Stimulated activated CD8-positive, alpha-beta memory T cell treated with anti-CD3 and anti-CD28 coated beads, Interleukin-15, amount 100 ng/mL, for 1 hour (primary cell): Measurements from ENCODE around the gene RNF144A.

Experiments used
- DNase-seq: peaks from one replicate; pipeline ENCODE4 v3.0.0-alpha.2; 2020; ENCODE audit warnings: low read depth

The RNF144A gene

DNA sequence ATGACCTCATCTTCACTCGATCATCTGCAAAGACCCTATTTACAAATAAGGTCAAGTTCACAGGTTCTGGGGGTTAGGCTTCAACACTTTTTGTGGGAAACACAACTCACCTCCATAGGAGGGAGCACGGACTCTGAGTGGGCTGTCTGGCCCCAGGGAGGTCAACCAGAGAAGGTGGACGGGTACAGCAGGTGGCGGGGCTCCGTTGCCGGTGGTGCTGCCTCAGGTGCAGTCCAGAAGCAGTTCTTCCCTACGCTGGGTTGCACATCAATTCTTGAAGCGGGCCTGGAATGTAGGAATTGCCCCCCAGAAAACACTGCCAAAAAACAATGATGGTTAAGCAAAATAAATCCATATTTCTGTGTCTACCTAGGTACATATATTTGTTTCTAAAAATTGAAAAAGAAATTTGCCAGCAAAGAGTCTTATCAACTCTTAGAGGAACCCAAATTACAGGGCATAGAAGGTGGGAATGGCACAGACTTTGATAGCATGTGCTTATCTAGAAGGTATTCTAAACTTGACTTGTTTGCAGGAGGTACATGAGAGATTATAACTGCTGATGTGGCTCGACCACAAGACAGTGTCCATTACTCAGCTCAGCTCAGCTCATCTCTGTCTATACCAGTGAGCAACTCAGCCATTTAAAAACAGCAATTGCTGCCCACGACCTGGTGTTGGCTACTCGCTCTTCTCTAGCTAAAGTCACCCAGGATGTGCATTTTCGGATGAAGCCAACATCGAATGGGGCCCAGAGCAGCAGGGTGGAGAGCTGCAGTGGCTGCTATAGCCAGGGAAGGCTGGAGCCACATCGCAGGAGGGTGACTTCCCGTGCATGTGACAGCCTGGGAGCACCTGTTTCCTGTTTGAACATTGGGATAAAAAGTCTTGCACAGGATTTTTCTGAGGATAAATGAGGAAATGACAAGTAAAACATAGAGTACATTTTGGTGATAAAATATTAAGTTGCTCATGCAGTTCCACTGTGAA is 128.7 kb downstream of the RNF144A start:
- DNase-seq, result no peak

DNA sequence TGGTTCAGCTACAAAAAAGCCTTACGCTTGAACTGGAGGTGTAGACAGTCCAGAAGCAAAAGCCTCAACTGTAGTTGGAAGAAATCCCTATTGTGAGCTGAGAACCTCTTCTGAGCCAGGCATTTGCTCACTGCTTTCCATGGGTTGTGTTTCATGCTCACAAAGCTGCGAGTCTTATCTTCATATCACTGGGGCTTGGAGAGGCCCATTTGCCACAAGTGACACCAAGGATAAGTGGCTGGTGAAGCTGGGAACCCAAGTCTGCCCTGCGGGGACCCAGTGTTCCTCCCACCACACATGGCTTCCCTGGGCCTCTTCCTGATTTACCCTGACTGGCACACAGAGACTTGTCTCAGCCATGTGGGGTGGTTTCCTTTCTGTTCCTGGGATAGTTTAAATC is 130.4 kb downstream of the RNF144A start:
- no peak for DNase-seq

DNA sequence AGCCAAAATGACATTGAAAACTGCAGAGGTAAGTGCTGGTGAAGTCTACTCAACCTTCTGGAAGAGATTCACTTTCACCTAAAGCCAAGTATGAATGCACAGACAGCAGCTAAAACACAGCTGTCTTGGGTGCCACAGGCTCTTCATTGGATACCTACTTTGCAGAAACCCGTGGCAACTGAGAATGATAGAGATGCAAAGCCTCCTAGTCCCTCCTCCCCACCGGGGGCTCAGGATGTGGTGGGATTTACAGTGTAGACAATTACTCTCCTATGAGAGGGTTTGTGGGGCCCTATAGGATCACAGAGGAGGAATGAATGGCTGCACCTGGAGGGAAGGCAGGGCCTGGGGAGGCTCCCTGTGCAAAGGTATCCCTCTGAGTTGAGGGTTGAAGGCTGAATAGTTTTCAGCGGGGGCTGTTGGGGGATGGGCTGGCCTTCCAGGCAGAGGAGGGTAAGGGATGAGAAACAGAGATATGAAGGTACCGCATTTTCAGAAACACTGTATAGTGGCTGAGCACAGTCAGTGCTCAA is 131.6 kb downstream of the RNF144A start:
- DNase-seq, result no peak

DNA sequence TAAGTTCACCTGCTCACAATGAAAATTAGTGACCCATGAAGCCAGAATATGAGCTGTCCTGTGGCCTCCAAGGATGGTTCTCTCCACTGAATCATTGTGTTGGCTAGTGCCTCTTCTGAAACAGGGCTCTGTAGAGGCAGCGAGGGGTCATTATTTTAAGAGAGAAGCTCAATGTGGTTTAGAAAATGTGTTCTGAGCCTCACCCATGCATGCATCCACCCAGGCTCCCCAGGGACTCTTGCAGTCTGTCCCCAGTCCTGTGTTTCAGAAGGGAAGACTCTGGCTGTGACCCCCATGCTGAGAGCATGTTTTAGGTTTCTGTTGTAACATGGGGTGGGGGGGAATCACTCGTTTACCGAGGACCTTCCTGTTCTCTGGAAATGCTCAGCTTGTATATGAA is 135.2 kb downstream of the RNF144A start:
- DNase-seq, result no peak

DNA sequence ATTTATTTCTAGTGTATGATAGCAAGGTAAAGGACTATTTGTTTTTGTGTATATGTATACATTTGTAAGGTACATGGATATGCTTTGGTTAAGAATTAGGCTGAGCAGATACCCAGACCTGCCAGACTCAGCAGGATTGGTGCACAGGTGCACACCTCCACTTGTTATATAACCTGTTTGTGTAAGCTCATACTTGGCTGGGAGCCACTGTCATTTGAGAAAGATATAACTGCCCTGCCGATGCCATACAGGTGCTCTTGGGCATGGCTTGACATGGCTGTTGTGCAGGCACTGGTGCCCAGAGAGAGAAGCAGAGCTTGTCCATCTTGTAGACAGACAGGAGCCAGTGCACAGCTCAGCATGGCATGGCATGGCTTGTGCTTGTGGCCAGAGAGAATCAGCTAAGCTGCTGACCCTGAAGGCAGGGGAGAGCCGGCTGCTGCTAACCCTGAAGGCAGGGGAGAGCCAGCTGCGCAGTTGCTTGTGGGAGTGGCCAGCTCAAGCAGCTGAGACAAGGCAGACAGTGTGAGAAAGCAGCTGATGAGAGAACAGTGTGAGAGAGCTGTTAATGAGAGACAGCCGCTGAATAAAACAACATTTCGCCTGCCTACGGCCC is 136.5 kb downstream of the RNF144A start:
- no peak for DNase-seq

DNA sequence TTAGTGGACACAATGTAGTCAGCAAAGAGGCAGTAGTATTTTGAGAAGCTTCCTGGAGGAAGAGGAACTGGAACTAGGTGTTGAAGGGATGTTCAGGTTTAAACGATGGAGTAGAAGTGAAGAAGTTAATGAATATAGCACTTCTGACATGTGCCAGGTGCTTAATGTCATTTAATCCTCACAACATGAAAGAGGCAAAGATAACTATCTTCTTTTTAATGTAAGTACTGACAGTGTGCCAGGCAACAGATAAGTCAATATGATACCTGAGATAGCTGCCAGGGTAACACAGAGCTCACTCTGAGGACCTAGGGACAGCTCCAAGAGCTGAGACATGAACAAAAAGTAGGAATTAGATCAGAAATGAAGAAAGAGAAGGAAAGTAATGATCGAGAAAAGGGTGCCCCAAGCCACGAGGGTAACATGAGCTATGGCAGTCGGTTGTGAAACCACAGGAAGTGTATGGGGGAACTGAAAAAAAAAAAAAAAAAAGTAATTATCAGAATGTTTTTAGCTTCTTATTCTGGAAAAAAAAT is 140.7 kb downstream of the RNF144A start:
- DNase-seq, result no peak

DNA sequence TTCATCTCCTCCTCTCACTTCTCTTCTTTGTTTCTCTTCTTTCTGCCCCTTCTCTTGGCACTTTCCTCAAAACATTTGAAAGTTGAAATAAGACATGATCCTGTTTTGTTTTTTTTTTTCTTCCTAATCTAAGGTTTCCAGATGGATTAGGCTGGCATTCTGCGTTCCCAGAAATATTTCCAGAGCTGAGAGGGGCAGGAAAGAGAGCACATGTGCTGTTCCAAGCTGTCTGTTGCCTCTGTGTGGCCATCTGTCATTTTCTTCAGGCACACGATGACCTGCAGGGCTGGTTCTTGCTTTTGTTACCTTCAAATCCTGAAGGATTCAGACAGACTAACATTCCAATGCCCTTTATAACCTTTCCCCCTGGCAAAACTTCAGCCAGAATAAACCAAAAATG is 142.9 kb downstream of the RNF144A start:
- no peak for DNase-seq

DNA sequence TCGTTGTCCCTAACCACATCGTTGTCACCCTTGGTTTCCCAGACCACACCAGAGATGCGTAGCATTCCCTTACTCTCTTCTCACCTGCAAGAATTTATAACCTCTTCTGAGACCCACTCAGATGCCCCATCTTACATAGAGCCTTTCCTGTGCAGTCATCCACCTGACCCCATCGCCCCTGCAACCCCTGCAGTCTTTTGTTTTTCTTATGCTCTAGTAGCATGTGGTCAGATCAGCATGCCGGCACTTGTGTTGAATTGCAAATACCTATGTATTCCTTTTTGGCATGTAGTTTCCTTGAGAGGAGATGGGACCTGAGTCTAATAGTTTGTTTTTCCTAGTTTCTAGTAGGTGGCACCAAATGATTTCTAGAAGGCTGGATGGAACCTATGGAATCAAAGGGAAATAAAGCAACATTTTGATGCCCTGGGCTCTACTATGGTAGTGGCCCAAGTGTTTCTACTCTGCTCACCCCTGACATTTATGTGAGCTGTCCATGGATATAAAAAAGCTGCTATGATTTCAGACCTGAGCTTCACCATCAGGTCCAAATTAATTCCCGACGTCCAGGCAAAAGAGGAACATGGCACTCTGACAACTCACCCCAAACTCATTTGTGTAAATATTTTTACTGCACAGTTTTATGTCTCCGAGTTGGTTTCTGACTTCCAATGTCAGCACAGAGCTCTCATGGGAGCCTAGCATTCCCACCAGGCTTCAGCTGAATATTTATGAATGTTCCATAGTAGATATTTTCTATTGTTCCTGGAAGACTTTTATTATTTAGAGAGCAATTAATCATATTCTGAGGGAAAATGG is 143.6 kb downstream of the RNF144A start:
- DNase-seq, result no peak

DNA sequence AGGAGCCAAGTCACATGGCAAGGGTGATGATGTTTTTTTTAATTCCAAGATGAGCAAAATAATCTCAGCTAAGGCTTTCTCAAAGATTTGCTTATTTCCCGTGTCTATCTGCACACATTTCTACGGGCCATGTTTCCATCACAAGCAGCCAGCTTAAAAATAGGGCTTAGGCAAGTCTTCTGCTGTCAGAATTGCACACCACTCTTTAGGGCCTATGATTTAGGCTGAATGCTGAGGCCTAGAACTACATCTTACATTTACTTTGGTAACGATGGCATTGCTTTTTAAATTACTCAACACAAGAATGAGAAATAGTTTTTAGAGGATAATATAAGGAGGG is 144.2 kb downstream of the RNF144A start:
- no peak for DNase-seq

DNA sequence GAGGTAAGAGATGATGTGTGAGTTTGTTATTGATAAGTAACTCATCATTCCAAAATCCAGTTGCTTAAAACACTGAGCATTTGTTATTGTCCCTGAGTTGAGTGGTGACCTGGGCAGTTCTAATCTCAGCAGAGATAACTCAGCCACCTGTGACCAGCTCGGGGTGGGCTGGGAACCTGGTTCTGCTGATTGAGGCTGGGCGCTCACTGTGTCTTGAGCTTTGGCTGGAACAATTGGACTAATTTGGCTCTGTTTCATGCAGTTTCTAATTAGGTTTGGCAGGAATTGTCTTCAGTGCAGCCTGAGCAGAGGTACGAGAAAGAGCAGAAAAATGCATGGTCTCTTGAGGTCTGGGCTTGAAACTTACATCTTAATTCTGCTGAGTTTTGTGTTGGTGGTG is 144.7 kb downstream of the RNF144A start:
- no peak for DNase-seq

DNA sequence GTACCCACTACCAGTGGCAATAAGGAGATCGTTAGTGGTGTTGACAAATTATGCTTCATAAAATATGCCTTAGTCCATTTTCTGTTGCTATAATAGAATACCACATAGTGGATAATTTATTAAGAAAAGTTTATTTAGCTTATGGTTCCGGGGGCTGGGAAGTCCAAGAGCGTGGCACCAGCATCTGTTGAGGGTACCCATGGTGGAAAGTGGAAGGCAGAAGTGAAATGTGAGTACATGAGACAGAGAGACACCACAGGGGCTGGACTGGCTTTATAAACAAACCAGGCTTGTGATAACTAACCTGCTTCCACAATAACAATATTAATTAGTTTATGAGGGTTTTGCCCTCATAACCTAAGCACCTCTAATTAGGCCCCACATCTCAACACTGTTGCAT is 146.6 kb downstream of the RNF144A start:
- DNase-seq, result no peak

DNA sequence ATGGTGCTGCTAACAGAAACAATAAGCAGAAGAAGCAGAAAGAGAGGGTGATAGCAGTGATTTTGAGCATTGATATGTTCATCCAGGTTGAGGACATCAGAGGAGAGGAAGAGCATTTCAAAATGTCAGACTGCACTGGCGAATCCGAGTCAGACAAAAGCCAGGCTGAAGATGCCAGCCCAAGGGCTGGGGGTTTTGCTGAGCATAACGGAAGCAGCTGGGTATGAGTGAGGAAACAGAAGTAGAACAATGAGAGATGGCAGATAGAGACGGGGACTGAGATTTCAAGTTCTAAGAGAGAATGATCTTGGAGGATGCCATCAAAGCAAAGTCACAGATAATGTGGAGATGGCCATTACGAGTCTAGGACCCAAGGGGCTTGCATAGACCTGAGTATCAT is 151.2 kb downstream of the RNF144A start:
- no peak for DNase-seq

DNA sequence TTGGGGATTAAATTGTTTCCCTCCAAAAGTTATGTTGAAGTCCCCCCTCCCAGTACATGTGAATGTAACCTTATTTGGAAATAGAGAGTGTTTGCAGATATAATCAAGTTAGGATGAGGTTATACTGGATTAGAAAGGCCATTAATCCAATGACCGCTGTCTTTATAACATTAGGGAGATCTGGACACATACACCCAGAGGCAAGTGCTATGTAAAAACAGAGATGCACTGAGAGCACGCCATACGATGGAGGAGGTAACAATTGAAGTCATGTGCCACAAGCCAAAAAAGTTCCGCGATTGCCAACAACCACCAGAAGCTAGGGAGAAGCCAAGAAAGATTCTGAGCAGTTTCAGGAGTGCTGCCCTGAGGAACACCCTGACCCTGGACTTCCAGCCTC is 153.3 kb downstream of the RNF144A start:
- DNase-seq, result no peak

DNA sequence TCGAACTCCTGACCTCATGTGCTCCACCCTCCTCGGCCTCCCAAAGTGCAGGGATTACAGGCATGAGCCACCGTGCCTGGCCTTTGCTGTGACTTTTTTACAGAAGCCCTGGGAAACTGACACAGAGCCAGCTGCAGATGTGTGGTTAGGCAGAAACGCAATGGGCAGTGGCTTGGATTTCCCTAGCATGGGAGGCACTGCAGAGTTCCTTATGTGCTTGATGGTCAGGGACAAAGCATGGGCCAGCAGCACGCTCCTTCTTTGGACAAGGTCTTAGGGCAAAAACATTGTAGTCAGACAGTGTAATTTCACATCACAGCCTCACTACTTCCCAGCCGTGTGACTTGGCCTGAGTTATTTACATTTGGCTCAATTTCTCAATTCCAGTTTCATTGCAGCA is 153.9 kb downstream of the RNF144A start:
- DNase-seq, result no peak

DNA sequence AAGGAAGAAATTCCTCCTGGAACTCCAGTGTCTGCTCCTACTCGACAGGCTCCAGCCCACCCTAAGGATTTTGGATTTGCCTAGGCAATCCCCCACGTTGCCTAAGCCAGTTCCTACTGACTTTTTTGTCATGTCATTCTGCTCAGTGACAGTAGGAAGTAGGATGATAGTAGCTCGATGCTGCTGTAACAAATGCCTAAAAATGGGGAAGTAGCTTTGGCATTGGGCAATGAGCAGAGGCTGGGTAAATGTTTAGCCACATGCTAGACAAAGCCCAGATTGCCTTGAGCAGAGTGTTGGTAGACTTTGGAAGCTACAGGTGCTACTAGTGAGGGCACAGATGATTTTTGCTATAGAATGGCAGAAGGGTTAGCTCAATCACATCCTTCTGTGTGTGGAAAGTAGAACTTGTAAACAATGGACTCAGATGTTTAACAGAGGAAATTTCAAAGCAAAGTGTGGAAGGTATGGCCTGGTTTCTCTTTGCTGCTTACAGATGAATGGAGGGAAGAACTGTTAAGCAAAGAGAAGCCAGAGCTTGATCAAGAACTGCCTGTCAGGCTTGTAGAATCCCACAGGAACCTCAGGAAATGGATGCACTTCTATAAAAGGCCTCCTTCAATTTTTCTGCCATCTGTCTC is 154.8 kb downstream of the RNF144A start:
- DNase-seq, result no peak

DNA sequence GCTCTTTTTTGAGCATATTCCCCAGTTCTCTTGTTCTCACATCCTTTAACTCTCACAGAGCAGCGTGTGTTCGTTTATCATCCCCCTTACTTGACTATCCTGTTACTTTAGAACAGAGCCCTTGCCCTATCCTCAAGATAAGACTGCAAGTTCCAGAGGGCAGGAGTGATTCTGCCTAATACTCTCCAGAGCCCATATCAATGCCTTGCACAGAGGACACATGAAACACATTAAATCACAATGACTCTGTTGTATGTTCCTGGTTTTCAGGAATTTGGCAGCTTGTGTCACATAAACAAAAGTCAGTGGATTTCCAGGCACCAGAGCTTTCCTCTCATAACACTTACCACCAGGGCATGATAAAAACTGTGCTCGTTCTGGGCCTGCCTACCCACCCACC is 156.7 kb downstream of the RNF144A start:
- no peak for DNase-seq

DNA sequence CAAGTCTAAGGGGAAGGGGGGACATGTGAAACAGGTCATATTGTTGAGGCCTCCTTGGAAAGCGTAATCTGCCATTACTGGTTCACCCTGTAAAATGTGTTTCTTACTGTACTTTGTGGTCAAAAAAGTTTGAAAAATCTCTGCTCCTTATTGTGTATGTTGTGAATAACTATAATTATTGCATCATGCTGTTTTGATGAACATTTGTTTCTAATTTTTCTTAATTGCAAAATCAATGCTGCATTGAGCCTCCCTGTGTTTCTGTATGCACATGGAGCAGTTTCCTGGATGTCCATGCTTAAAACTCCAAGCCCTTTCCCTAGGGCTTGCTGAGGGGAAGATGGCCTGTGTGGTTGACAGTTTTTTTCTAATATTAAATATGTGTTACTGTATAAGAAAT is 158.6 kb downstream of the RNF144A start:
- no peak for DNase-seq

DNA sequence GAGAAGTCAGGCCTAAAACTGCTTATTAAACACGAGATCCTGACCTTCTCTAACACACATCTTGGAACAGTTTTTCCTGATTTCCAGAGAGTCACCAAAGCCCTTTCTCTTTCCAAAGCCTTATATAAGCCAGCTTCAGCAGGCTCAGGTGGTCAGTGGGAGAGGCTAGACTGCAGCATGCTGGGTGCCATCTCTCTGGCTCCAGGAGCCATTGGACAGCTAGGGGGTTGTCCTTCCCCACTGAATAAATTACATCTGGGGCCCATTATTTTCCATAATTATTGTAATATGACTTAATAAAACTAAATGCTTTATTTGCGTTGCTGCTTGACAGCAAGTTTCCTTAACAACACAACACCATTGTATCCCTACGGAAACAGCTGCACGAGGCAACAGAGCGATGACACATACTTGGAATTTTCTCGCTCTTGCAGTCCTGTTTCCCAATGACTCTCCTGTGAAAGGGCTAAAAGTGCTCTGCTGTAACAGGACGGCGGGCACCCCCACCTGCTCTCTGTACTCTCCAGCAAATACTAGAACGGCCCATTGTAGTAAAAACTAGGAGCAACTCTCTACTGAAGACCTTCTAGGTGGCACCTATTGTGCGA is 160.6 kb downstream of the RNF144A start:
- no peak for DNase-seq

DNA sequence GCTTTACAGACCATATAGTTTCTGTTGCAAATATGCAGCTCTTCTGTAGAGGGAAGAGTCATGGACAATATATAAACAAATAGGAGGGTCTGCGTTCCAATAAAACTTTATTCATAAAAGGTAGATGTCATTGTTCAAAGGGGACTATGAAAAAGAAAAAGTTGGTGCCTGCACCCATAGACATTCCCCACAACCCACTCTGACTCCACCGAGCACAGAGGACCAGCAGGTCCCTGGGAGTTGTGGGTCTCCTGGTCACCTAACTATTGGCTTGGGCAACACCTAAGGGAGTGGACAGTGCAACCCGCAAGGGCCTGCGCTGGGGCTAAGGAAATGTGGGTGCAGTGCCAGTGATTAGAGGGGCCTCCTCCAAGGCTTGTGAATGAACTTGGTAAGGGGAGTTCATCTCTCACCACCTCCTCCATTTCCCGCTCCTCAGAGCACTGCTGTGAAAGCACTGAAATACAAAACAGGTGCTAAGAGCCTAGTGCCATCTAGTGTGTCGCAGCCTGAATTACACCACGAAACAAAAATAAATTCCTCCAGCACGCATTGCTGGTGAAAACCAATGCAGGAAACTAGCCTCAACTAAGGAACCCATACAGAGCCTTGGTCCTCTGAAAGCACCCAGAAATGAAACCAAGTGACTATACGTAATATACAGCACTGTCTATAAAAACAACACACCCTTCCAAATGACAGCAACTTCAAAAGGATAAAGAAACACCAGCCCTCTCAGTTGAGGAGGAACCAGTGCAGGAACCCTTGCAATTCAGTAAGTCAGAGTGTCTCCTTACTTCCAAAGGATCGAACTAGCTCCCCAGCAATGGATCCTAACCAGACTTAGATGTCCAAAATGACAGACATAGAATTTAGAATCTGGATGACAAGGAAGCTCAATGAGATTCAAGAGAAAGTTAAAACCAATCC is 166.6 kb downstream of the RNF144A start:
- no peak for DNase-seq

DNA sequence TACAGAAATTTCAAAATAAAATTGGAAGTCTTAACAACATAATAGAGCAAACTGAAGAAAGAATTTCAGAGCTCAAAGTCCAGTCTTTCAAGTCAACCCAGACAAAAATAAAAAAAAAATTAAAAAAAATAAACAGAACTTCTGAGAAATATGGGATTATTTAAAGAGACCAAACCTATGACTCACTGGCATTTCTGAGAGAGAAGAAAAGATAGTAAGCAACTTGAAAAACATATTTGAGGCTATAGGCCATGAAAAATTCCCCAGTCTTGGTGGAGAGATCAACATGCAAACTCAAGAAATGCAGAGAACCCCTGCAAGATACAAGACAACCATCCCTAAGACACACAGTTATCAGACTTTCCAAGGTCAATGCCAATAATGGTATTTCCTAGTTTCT is 167.4 kb downstream of the RNF144A start:
- no peak for DNase-seq
